ENCODE measurements around the gene RELCH.

- no peak for TF ChIP-seq CTCF (IDR thresholded peaks at IDR 0.05; ENCODE audit: low read depth, low read length, poor library complexity, severe bottlenecking)
- TF ChIP-seq EZH2phosphoT487 (IDR thresholded peaks at IDR 0.05; ENCODE audit: borderline replicate concordance, low read length), result no peak
Observed at GRCh38 chr18:62335494-62335893, 148.4 kb downstream of the RELCH start.

All from DOHH2 (cell line).